ENCODE measurements around the gene AMZ2.

DNA sequence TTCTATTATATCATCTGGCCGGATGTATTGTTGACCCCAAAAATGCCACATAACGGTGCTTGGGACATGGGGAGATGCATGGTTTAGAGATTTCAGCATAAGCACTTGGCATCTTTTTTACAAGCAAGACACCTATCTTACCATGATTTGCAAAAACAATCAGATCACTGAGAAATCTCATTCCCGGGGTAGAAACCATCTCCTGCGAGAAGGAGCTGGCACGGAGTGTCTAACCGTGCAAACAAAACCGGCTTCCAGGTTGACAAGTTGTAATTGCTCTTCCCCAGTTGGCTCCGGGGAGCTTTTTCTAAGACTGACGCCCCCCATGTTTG, 42.1 kb downstream of the AMZ2 start:
- TF ChIP-seq POLR2A (IDR thresholded peaks at IDR 0.05) = no peak
- no peak for TF ChIP-seq EP300 (IDR thresholded peaks at IDR 0.05; ENCODE audit: low read depth)
- TF ChIP-seq, protein P1, sequence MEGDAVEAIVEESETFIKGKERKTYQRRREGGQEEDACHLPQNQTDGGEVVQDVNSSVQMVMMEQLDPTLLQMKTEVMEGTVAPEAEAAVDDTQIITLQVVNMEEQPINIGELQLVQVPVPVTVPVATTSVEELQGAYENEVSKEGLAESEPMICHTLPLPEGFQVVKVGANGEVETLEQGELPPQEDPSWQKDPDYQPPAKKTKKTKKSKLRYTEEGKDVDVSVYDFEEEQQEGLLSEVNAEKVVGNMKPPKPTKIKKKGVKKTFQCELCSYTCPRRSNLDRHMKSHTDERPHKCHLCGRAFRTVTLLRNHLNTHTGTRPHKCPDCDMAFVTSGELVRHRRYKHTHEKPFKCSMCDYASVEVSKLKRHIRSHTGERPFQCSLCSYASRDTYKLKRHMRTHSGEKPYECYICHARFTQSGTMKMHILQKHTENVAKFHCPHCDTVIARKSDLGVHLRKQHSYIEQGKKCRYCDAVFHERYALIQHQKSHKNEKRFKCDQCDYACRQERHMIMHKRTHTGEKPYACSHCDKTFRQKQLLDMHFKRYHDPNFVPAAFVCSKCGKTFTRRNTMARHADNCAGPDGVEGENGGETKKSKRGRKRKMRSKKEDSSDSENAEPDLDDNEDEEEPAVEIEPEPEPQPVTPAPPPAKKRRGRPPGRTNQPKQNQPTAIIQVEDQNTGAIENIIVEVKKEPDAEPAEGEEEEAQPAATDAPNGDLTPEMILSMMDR (IDR thresholded peaks at IDR 0.05) = no peak
- TF ChIP-seq POLR2AphosphoS5 (IDR thresholded peaks at IDR 0.05) = no peak

Measured in transverse colon (tissue), 4 donors.